ENCODE data around the gene CASKIN2. TPM values are rescaled to one million over a fixed set of nuclear protein-coding genes. Genes with fewer than 3 reads are reported as not detected.

The CASKIN2 gene
- total RNA-seq, 1 donor from 2014 or later, result 112 TPM

DNA sequence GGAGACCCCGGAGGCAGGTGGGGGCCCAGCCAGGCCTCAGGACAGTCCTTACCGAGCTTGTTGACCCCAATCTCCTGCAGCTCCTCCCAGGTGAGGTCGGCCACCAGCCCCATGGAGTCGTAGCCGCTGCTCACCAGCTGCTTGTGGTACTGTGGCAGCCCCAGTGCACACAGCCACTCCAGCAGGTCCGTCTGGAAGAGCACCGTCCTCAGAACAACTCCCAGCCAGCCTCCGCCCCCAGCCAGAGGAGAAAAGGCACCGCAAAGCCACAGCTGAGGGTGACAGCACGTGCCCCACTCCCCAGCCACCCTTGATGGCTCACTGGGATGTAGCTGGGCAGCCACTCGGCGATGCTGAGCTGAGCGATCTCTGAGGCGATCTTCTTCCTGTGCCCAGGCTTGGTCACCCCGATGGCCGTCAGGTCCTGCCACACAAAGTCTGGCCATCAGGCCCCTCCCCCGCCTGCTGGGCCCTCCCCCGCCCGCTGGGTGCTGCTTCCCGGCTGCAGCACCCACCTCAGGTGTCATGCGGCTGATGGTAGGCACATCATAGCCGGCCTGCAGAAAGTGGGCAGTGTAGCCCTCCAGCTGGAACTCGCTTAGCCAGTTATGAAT is 11.9 kb downstream of the CASKIN2 start:
- TF ChIP-seq, protein P1, sequence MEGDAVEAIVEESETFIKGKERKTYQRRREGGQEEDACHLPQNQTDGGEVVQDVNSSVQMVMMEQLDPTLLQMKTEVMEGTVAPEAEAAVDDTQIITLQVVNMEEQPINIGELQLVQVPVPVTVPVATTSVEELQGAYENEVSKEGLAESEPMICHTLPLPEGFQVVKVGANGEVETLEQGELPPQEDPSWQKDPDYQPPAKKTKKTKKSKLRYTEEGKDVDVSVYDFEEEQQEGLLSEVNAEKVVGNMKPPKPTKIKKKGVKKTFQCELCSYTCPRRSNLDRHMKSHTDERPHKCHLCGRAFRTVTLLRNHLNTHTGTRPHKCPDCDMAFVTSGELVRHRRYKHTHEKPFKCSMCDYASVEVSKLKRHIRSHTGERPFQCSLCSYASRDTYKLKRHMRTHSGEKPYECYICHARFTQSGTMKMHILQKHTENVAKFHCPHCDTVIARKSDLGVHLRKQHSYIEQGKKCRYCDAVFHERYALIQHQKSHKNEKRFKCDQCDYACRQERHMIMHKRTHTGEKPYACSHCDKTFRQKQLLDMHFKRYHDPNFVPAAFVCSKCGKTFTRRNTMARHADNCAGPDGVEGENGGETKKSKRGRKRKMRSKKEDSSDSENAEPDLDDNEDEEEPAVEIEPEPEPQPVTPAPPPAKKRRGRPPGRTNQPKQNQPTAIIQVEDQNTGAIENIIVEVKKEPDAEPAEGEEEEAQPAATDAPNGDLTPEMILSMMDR (IDR thresholded peaks at IDR 0.05), result no peak
- Histone ChIP-seq H3K27me3 (no peaks in the 10 kb centered on the region), H3K27ac (no peak overlapping the region), H3K36me3 (peaks cover 53 to 75% of the 10 kb centered on the region in 2 donors), H3K4me1 (peaks cover 2 to 12% of the 10 kb centered on the region in 2 donors), H3K4me3 (no peak overlapping the region), H3K9me3 (no peaks in the 10 kb centered on the region)
- intact Hi-C loops (cut with DNase I), result loop anchor here (5.0 kb wide), 1 partner anchor 46 kb away; the partner anchor contains the start of gene TMEM94
- no peak for DNase-seq (ENCODE audit: low spot score in 2 of 2)

DNA sequence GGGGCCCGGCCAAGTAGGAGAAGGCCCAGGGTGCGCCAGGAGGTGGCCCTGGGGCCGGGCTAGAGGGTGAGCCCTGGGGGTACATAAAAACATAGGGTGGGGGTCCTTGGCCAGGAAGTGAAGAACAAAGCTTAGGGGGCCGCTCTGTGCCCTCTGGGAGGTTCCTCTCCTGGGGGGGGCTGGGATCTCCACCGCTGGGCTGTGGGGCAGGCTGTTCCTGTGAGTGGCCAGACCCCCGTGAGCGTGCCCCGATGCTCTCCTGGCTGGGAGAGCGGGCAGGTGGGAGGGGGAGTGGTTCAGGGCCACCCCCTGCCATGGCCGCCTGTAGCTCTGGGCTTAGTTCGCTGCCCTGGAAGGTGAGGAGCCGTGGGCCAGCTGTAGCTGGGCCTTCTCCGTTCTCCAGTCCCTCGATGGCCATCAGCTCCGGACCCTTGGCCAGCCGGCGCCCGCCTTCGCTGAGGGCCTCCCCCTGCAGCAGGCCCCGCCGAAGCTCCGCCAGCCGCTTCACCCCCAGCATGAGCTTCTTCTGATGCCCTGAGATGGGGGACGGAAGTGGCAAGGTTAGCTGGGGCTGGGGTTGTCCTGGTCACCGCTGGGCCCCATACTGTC is 12.5 kb downstream of the CASKIN2 start:
- H3K4me3 ChIP-seq, result no peak overlapping the region
- H3K36me3 ChIP-seq, result peaks cover 57 to 81% of the 10 kb centered on the region in 2 donors
- no peaks in the 10 kb centered on the region for H3K27me3 ChIP-seq
- H3K27ac ChIP-seq, result peak overlapping the region; percentile 69 to 71
- DNase-seq (ENCODE audit: low spot score in 2 of 2), result no peak
- H3K4me1 ChIP-seq, result peaks cover 2 to 12% of the 10 kb centered on the region in 2 donors
- TF ChIP-seq, protein P1 (IDR thresholded peaks at IDR 0.05), result no peak
- H3K9me3 ChIP-seq, result no peaks in the 10 kb centered on the region
- intact Hi-C loops (cut with DNase I), result loop anchor here (5.0 kb wide), 1 partner anchor 46 kb away; the partner anchor contains the start of gene TMEM94

DNA sequence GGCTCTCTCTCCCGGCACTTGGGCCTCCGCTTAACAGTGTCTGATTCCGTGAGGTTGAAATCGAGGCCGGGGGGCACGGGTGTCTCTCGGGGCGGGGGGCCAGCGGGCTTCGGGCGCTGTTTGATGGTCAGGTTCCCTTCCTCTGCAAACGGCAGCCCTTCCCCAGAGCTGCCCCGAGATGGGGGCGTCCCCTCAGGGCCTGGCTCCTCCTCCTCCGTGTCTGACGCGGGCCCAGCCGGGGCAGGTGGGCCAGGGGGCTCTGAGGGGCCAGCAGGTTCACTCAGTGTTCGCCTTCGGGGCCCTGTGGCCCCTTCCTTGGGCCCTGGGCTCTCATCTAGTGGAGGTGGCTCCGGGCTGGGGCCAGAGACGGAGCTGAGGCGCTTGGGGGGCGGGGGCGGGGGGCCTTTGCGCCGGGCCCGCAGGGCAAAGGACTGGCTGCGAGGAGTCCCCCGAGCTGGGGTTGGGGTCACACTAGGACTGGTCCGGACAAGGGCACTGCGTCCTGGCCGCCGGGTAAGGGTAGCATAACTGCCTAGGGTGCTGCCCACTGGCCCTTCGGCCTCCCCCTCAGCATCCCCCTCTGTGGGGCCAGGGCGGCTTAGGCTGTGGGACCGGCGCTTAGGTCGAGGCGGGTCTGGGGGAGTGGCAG is 13.1 kb downstream of the CASKIN2 start:
- intact Hi-C loops (cut with DNase I), result loop anchor here (5.0 kb wide), 1 partner anchor 45 kb away; the partner anchor contains the start of gene TMEM94
- TF ChIP-seq, protein P1 (IDR thresholded peaks at IDR 0.05), result no peak
- Histone ChIP-seq H3K27ac (peak overlapping the region; percentile 69 to 71), H3K4me3 (peak overlapping the region in 1 of 2 donors; percentile 0), H3K36me3 (peaks cover 64 to 81% of the 10 kb centered on the region in 2 donors), H3K27me3 (no peaks in the 10 kb centered on the region), H3K4me1 (peaks cover 2 to 12% of the 10 kb centered on the region in 2 donors), H3K9me3 (no peaks in the 10 kb centered on the region)
- DNase-seq (ENCODE audit: low spot score in 2 of 2), result no peak

DNA sequence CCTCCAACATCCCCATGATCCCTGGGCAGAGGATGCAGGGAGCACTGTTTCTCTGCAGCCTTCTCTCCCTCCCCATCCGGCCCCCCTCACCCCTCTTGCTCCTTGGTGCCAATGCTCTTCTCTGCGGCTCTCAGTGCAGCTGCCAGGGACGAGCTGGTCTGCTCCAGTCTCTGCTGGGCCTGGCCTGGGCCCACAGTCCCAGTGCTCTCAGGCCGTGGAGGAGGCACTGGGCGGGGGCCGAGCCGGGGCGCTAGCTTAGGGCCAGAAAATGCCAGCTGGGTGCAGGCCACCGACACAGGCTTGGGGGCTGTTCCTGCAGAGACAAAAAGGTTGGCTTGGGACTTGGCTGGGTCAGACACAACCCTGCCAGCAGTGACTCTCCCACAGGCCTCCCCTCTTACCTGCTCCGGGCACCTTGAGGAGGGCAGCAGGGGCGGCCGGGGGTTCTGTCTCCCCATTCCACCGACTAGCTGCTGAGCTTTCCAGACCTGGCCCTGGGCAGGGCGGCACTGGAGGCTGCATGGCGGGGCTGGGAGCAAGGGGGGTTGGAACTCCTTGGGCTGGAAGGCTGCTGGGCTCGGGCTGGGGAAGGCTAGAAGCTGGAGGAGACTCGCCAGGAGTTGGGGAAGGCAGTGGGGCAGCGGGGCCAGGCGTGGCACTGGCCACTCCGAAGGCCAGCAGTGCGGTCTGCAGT is 13.8 kb downstream of the CASKIN2 start:
- H3K36me3 ChIP-seq, result peaks cover 64 to 81% of the 10 kb centered on the region in 2 donors
- intact Hi-C loops (cut with DNase I), result loop anchor here (5.0 kb wide), 1 partner anchor 44 kb away; the partner anchor contains the start of gene TMEM94

More for the DNA sequence above, 13.8 kb downstream of the CASKIN2 start:
- peaks cover 2 to 12% of the 10 kb centered on the region in 2 donors for H3K4me1 ChIP-seq
- H3K4me3 ChIP-seq, result peak overlapping the region in 1 of 2 donors; percentile 0
- no peak for DNase-seq (ENCODE audit: low spot score in 2 of 2)
- H3K27me3 ChIP-seq, result no peaks in the 10 kb centered on the region
- TF ChIP-seq, protein P1 (IDR thresholded peaks at IDR 0.05), result no peak
- H3K27ac ChIP-seq, result peak overlapping the region; percentile 69 to 71
- H3K9me3 ChIP-seq, result no peaks in the 10 kb centered on the region

Data from ascending aorta (tissue), 2 donors.